Retinal pigment epithelial cell (primary cell): ENCODE results near the gene PPP4R1.
A peak's percentile ranks its signal among the peaks of the same experiment; 100 is the strongest.

ENCODE experiments used
- DNase-seq: peaks from one replicate; pipeline ENCODE4 v3.0.0-alpha.2; 2010; ENCODE audit warnings: low read depth
- H3K4me3 ChIP-seq: 2 replicates; pipeline ENCODE4 v1.5.1; 2011; ENCODE audit warnings: mild to moderate bottlenecking, low read length, control low read depth, moderate library complexity
- TF ChIP-seq, protein P1 (sequence below): conservative IDR thresholded peaks from 2 replicates; pipeline ENCODE4 v1.5.1; 2011; ENCODE audit warnings: low read depth, low read length, control low read depth, inconsistent platforms

The PPP4R1 gene

DNA sequence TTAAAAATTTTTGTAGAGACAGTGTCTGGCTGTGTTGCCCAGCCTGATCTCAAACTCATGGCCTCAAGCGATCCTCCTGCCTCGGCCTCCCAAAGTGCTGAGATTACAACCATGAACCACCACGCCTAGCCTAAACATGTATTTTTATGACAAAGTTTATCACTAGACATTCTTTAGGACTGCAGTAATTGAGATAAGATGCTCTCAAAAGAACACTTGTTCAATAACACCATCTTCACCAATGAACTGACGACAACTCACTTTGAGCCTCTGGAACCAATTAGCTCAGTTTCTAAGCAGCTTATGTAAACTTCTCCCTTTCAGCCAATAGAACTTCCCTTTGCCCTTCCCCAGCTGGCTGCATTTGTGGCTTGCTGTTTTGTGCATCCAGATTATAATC lies 15.3 kb upstream of the PPP4R1 start:
- peak; percentile 76 for DNase-seq
- no peak overlapping the region for H3K4me3 ChIP-seq
- TF ChIP-seq, protein P1, sequence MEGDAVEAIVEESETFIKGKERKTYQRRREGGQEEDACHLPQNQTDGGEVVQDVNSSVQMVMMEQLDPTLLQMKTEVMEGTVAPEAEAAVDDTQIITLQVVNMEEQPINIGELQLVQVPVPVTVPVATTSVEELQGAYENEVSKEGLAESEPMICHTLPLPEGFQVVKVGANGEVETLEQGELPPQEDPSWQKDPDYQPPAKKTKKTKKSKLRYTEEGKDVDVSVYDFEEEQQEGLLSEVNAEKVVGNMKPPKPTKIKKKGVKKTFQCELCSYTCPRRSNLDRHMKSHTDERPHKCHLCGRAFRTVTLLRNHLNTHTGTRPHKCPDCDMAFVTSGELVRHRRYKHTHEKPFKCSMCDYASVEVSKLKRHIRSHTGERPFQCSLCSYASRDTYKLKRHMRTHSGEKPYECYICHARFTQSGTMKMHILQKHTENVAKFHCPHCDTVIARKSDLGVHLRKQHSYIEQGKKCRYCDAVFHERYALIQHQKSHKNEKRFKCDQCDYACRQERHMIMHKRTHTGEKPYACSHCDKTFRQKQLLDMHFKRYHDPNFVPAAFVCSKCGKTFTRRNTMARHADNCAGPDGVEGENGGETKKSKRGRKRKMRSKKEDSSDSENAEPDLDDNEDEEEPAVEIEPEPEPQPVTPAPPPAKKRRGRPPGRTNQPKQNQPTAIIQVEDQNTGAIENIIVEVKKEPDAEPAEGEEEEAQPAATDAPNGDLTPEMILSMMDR, result no peak

DNA sequence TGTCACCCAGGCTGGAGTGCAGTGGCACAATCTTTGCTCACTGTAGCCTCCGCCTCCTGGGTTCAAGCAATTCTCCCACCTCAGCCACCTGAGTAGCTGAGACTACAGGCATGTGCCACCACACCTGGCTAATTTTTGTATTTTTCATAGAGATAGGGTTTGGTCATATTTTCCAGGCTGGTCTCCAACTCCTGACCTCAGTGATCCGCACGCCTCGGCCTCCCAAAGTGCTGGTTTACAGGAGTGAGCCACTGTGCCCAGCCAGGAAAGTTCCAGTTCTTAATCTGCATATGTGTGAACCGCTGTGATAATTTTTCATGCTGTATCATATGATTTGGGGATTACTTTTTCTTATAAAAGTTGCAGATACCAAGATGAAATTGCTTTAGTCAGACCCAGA lies 14.6 kb upstream of the PPP4R1 start:
- TF ChIP-seq, protein P1, result no peak
- DNase-seq, result no peak
- no peak overlapping the region for H3K4me3 ChIP-seq

DNA sequence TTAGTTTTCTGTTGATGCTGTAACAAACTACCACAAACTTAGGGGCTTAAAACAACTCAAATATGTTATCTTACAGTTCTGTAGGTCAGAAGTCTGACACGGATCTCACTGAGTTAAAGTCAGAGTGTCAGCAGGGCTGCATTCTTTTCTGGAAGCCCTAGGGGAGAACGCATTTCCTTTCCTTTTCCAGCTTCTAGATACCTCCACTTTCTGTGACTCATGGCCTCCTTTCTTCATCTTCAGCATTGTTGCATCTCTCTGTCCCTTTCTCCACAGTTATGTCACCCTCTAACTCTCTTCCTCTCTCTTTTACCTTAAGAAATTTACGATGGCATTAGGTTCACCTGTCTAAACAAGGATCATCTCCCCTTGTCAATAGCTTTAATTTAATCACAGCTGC lies 13.3 kb upstream of the PPP4R1 start:
- DNase-seq, result no peak
- TF ChIP-seq, protein P1, result no peak
- no peak overlapping the region for H3K4me3 ChIP-seq

DNA sequence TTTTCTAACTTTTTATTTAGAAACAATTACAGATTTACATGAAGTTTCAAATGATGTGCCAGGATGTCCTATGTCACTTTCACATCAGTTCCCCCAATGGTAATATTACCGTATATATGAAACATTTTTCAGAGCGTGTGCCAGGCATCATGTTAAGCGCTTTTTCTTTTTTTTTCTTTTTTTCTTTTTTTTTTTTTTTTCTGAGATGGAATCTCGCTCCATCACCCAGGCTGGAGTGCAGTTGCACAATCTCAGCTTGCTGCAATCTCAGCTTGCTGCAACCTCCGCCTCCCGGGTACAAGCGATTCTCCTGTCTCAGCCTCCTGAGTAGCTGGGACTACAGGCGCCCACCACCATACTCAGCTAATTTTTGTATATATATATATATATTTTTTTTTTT lies 5.6 kb upstream of the PPP4R1 start:
- TF ChIP-seq, protein P1, result no peak
- no peak overlapping the region for H3K4me3 ChIP-seq
- no peak for DNase-seq

DNA sequence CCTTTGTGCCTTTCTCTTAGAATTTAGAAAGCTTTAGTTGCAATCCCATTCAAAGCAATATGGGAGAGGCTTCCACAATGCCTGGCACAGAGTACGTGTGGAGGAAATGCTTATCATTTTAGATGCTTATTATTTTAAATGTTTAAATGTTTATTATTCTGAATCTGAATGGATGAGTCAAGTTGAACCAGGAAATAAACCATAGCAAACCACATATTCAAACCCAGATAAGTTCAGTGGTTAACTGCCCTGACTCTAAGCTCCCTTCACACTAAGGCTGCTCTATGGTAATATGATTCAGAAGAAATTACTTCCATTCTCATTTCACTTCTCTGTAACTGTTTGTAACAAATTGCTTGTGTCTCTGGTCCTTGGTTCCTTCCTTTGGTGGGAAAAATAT lies 5.2 kb upstream of the PPP4R1 start:
- no peak overlapping the region for H3K4me3 ChIP-seq
- TF ChIP-seq, protein P1, result no peak
- DNase-seq, result no peak

DNA sequence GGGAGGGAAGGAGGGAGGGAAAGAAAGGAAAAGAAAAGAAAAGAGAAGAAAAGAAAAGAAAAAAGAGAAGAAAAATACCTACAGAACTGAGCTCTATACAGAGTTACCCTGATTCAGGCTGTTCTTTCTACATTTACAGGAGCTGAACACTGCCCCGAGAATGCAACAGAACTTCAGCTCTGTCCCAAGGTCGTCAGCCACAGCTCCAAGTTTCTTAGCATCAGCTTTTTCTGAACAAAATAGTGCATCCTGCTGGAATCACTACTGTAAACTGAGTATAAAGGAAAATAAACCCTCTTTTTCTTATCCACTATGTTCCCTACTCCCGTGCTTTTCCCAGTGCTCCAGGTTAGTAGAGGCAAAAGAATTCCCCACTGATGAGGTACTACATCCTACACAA lies 4.7 kb upstream of the PPP4R1 start:
- H3K4me3 ChIP-seq, result no peak overlapping the region
- TF ChIP-seq, protein P1, result no peak
- no peak for DNase-seq

DNA sequence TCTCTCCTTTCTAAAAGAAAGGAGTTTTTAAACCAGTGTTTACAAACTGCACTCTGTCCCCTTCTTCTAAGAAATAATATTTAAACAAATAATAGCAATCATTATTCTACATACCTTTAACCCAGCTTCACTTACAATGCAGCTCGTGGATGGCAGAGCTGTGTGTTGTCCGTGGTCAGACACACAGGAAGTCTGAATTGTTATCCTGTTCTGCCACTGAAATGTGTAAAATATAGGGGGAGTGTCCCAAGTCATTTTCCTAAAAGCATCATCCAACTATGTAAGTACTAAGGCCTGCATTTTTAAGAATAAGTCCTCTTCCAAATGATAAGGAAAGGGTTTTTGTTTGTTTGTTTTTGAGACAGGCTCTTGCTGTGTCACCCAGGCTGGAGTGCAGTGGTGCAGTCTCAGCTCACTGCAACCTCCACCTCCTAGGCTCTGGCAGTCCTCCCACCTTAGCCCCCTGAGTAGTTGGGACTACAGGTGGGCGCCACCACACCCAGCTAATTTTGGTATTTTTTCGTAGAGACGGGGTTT lies 2.7 kb upstream of the PPP4R1 start:
- H3K4me3 ChIP-seq, result no peak overlapping the region
- TF ChIP-seq, protein P1, result no peak
- DNase-seq, result no peak
